H1 (cell line): ENCODE measurements around the gene NOP9. TPM values are rescaled to one million over a fixed set of nuclear protein-coding genes. Genes with fewer than 3 reads are reported as not detected.

ENCODE experiments used
- CTCF ChIA-PET: fragments of 300-600 bp; sonication (Branson Sonifier 250); formaldehyde crosslinking; loops from one replicate; lab custom pipeline; 2021; ENCODE audit not compliant: partially characterized antibody; lab: Charles Lee
- POLR2A ChIA-PET: fragments of 300-600 bp; sonication (Branson Sonifier 250); formaldehyde crosslinking; loops from one replicate; lab custom pipeline; 2021; ENCODE audit warnings: inconsistent platforms; ENCODE audit not compliant: partially characterized antibody; lab: Charles Lee
- DNase-seq, 2 experiments: peaks; one replicate each; pipeline versions ENCODE4 v3.0.0 to v3.0.0-alpha.2; 2010 to 2022; ENCODE audit warnings: low spot score in 2 of 2, low read depth in 1 of 2, mixed read lengths in 1 of 2
- FAIRE-seq: peaks from 2 replicates; lab custom pipeline; 2011; peaks lifted over from hg19 to GRCh38; lab: Jason Lieb, UNC
- H2AFZ ChIP-seq: 2 replicates; pipeline ENCODE4 v1.8.1; 2012; ENCODE audit warnings: low read length, inconsistent platforms
- H2AK5ac ChIP-seq: 2 replicates; pipeline ENCODE4 v1.6.1; 2013; ENCODE audit warnings: low read depth, low read length
- H2BK120ac ChIP-seq: replicated peaks from 2 replicates; pipeline ENCODE3; 2013; ENCODE audit warnings: low read depth, low read length, inconsistent platforms
- H2BK12ac ChIP-seq: 2 replicates; pipeline ENCODE4 v1.6.1; 2013; ENCODE audit warnings: low read depth, low read length
- H2BK15ac ChIP-seq: 2 replicates; pipeline ENCODE4 v1.6.1; 2013; ENCODE audit warnings: low read length
- H2BK20ac ChIP-seq: 2 replicates; pipeline ENCODE4 v1.6.1; 2013; ENCODE audit warnings: low read length
- H2BK5ac ChIP-seq: 2 replicates; pipeline ENCODE4 v1.6.1; 2013; ENCODE audit warnings: low read depth, low read length
- H3K14ac ChIP-seq: 2 replicates; pipeline ENCODE4 v1.6.1; 2013; ENCODE audit warnings: inconsistent platforms; ENCODE audit not compliant: insufficient read length
- H3K18ac ChIP-seq: 2 replicates; pipeline ENCODE4 v1.6.1; 2013; ENCODE audit warnings: low read length; ENCODE audit errors: extremely low read depth
- H3K23ac ChIP-seq: 2 replicates; pipeline ENCODE4 v1.6.1; 2013; ENCODE audit warnings: inconsistent platforms; ENCODE audit not compliant: insufficient read length
- H3K23me2 ChIP-seq: 2 replicates; pipeline ENCODE4 v1.6.1; 2013; ENCODE audit warnings: low read depth, low read length
- H3K27ac ChIP-seq: 2 replicates; pipeline ENCODE4 v1.6.1; 2011; ENCODE audit warnings: low read depth, low read length, inconsistent platforms
- H3K27me3 ChIP-seq, 4 experiments: replicated peaks in 1 of 4; 1 replicate in 1 of 4; 2 replicates in 3 of 4; pipeline versions ENCODE4 v1.6.1 to v1.8.1; 2011 to 2013; ENCODE audit warnings: low read length in 3 of 4, mild to moderate bottlenecking in 3 of 4, inconsistent platforms in 2 of 4, mixed read lengths in 2 of 4, moderate library complexity in 1 of 4; ENCODE audit not compliant: control insufficient read depth in 3 of 4, insufficient read depth in 3 of 4; ENCODE audit errors: extremely low read depth in 1 of 4
- H3K36me3 ChIP-seq, 4 experiments: 2 replicates each; pipeline versions ENCODE4 v1.6.1 to v1.8.1; 2011 to 2013; ENCODE audit warnings: mild to moderate bottlenecking in 4 of 4, low read length in 3 of 4, moderate library complexity in 2 of 4, control low read depth in 1 of 4, inconsistent platforms in 1 of 4; ENCODE audit not compliant: insufficient read depth in 4 of 4, control insufficient read depth in 2 of 4
- H3K4ac ChIP-seq: replicated peaks from 2 replicates; pipeline ENCODE3; 2013; ENCODE audit warnings: low read length, low read depth, mixed read lengths, inconsistent platforms; ENCODE audit not compliant: insufficient read length
- H3K4me1 ChIP-seq, 4 experiments: replicated peaks in 1 of 4; 1 replicate in 1 of 4; 2 replicates in 3 of 4; pipeline versions ENCODE4 v1.6.1 to v1.8.1; 2011 to 2013; ENCODE audit warnings: low read length in 3 of 4, inconsistent platforms in 2 of 4, mixed read lengths in 1 of 4; ENCODE audit not compliant: insufficient read depth in 4 of 4, control insufficient read depth in 3 of 4
- H3K4me2 ChIP-seq, 2 experiments: 2 replicates each; pipeline versions ENCODE4 v1.6.1 to v1.8.1; 2011 to 2013; ENCODE audit warnings: low read depth in 2 of 2, low read length in 2 of 2, control low read depth in 1 of 2, inconsistent platforms in 1 of 2, mild to moderate bottlenecking in 1 of 2; ENCODE audit not compliant: insufficient read depth in 1 of 2
- H3K4me3 ChIP-seq, 4 experiments: fragments of 200-600, 300-600 bp in 1 of 4; sonication (generic), shearing (Covaris generic), sonication (Bioruptor Twin) in 1 of 4; 2 replicates each; pipeline versions ENCODE4 v1.5.1 to v1.8.1; 2011 to 2016; ENCODE audit warnings: low read length in 4 of 4, low read depth in 3 of 4, control low read depth in 2 of 4, inconsistent platforms in 2 of 4, mild to moderate bottlenecking in 2 of 4, mixed read lengths in 1 of 4, moderate library complexity in 1 of 4; ENCODE audit not compliant: insufficient read depth in 2 of 4; ENCODE audit errors: extremely low read depth in 1 of 4
- H3K56ac ChIP-seq: replicated peaks from 2 replicates; pipeline ENCODE3; 2013; ENCODE audit warnings: low read depth, mild to moderate bottlenecking, mixed read lengths, low read length, inconsistent platforms; ENCODE audit not compliant: insufficient read length
- H3K79me1 ChIP-seq: 2 replicates; pipeline ENCODE4 v1.6.1; 2013; ENCODE audit warnings: low read depth, low read length, control low read depth
- H3K79me2 ChIP-seq, 2 experiments: 2 replicates each; pipeline versions ENCODE4 v1.6.1 to v1.8.1; 2012 to 2013; ENCODE audit warnings: low read length in 2 of 2, mild to moderate bottlenecking in 2 of 2, inconsistent platforms in 1 of 2; ENCODE audit not compliant: insufficient read depth in 2 of 2, control insufficient read depth in 1 of 2
- H3K9ac ChIP-seq, 4 experiments: replicated peaks in 1 of 4; 1 replicate in 1 of 4; 2 replicates in 3 of 4; pipeline versions ENCODE4 v1.6.1 to v1.8.1; 2011 to 2013; ENCODE audit warnings: low read depth in 3 of 4, low read length in 3 of 4, control low read depth in 2 of 4, mild to moderate bottlenecking in 2 of 4, moderate library complexity in 2 of 4, inconsistent platforms in 1 of 4; ENCODE audit errors: extremely low read depth in 1 of 4
- H3K9me3 ChIP-seq, 2 experiments: 2 replicates each; pipeline versions ENCODE4 v1.6.1 to v1.8.1; 2012 to 2013; ENCODE audit warnings: mild to moderate bottlenecking in 2 of 2, moderate library complexity in 2 of 2, control low read depth in 1 of 2, inconsistent platforms in 1 of 2, low read depth in 1 of 2, low read length in 1 of 2, mixed read lengths in 1 of 2; ENCODE audit not compliant: insufficient read depth in 2 of 2
- H4K20me1 ChIP-seq, 2 experiments: replicated peaks in 1 of 2; 2 replicates each; pipeline versions ENCODE3 to v1.8.1; 2011 to 2013; ENCODE audit warnings: inconsistent platforms in 2 of 2, low read length in 2 of 2, mild to moderate bottlenecking in 1 of 2; ENCODE audit not compliant: insufficient read depth in 2 of 2, control insufficient read depth in 1 of 2
- H4K5ac ChIP-seq: 2 replicates; pipeline ENCODE4 v1.6.1; 2013; ENCODE audit warnings: low read length, low read depth, mixed read lengths, inconsistent platforms; ENCODE audit not compliant: insufficient read length
- H4K8ac ChIP-seq: 2 replicates; pipeline ENCODE4 v1.8.0; 2013; ENCODE audit warnings: mild to moderate bottlenecking, moderate library complexity, low read length, inconsistent platforms; ENCODE audit not compliant: insufficient read depth; ENCODE audit errors: extremely low read depth
- H4K91ac ChIP-seq: replicated peaks from 2 replicates; pipeline ENCODE3; 2013; ENCODE audit warnings: low read length, mixed read lengths, inconsistent platforms; ENCODE audit not compliant: insufficient read length
- BACH1 ChIP-seq: IDR thresholded peaks from 2 replicates; pipeline ENCODE4 v1.6.1; 2012; ENCODE audit warnings: low read length, improper control_type of control experiment
- CBX5 ChIP-seq: fragments of 300-800, 300-1000 bp; sonication (generic); IDR thresholded peaks from 2 replicates; pipeline ENCODE4 v1.7.1; 2016; ENCODE audit warnings: antibody characterized with exemption, low read length, low read depth
- CHD1 ChIP-seq: IDR thresholded peaks from 2 replicates; pipeline ENCODE4 v1.6.1; 2012; ENCODE audit warnings: low read depth, low read length, improper control_type of control experiment
- CTBP2 ChIP-seq: IDR thresholded peaks from 2 replicates; pipeline ENCODE4 v1.7.0; 2011; ENCODE audit warnings: borderline replicate concordance, mild to moderate bottlenecking, moderate library complexity, mixed read lengths, low read length; ENCODE audit not compliant: insufficient read depth, insufficient read length
- EGR1 ChIP-seq: IDR thresholded peaks from 2 replicates; pipeline ENCODE4 v1.6.1; 2011; ENCODE audit warnings: low read depth, low read length, borderline replicate concordance
- EZH2 ChIP-seq: fragments of 200-600 bp; sonication (generic); IDR thresholded peaks from 2 replicates; pipeline ENCODE4 v1.7.1; 2012; ENCODE audit warnings: low read depth, mild to moderate bottlenecking, moderate library complexity, low read length, inconsistent platforms; ENCODE audit not compliant: severe bottlenecking
- GTF2F1 ChIP-seq: IDR thresholded peaks from 2 replicates; pipeline ENCODE4 v1.6.1; 2012; ENCODE audit warnings: low read depth, low read length, improper control_type of control experiment, borderline replicate concordance
- KDM4A ChIP-seq: IDR thresholded peaks from one replicate; pipeline ENCODE4 v1.7.1; 2012; ENCODE audit warnings: low read depth, mild to moderate bottlenecking, moderate library complexity, low read length, inconsistent platforms; ENCODE audit not compliant: severe bottlenecking
- MAFK ChIP-seq: IDR thresholded peaks from 2 replicates; pipeline ENCODE4 v1.6.1; 2012; ENCODE audit warnings: low read depth, mild to moderate bottlenecking, improper control_type of control experiment, low read length
- NANOG ChIP-seq: IDR thresholded peaks from 2 replicates; pipeline ENCODE4 v1.6.1; 2011; ENCODE audit warnings: low read length, low read depth, mild to moderate bottlenecking, inconsistent platforms; ENCODE audit not compliant: insufficient read depth, poor library complexity, severe bottlenecking
- POU5F1 ChIP-seq: IDR thresholded peaks from 2 replicates; pipeline ENCODE4 v1.6.1; 2011; ENCODE audit warnings: low read depth, mild to moderate bottlenecking, low read length, moderate library complexity
- RFX5 ChIP-seq: IDR thresholded peaks from 2 replicates; pipeline ENCODE4 v1.6.1; 2011; ENCODE audit warnings: low read depth, low read length, improper control_type of control experiment, borderline replicate concordance
- SIX5 ChIP-seq: IDR thresholded peaks from 2 replicates; pipeline ENCODE4 v1.6.1; 2011; ENCODE audit warnings: mild to moderate bottlenecking, low read depth, low read length
- SP4 ChIP-seq: IDR thresholded peaks from 2 replicates; pipeline ENCODE4 v1.6.1; 2012; ENCODE audit warnings: low read length, inconsistent platforms
- TBP ChIP-seq: IDR thresholded peaks from 2 replicates; pipeline ENCODE4 v1.6.1; 2011; ENCODE audit warnings: low read depth, low read length, improper control_type of control experiment
- WGBS, 2 experiments: shearing (Covaris generic) in 1 of 2; methylation state at CpG; one replicate each; pipeline versions ENCODE4 v1.1.6 to v1.1.7; 2013 to 2015; ENCODE audit warnings: low lambda C conversion rate in 2 of 2, mixed read lengths in 2 of 2, inconsistent platforms in 1 of 2, low coverage in 1 of 2, missing lambda C conversion rate in 1 of 2; ENCODE audit not compliant: insufficient replicate concordance in 2 of 2, insufficient coverage in 1 of 2, insufficient read length in 1 of 2; ENCODE audit errors: extremely low coverage in 1 of 2, missing lambda C conversion rate in 1 of 2; 5-methylcytosine and 5-hydroxymethylcytosine counted together
- polyA plus RNA-seq, 7 experiments: library from polyadenylated mRNA; depleted of rRNA in 3 of 7; stranded (reverse) in 5 of 7; unstranded in 2 of 7; fragments of >200 nt in 5 of 7; fragments of 200-250 nt in 2 of 7; gene quantifications; 1 replicate in 5 of 7; 2 replicates in 1 of 7; 4 replicates in 1 of 7; pipeline versions ENCODE4 v1.2.1 to v1.2.3, GENCODE V29; 2011 to 2013; ENCODE audit warnings: missing spikeins in 2 of 7, mixed read lengths in 2 of 7
- total RNA-seq: library from RNA; stranded (reverse); fragmentation: NEBNext Ultra II Directional; extraction: Animal tissue kit (Norgen Biotek cat#: 25700); gene quantifications from 2 replicates; pipeline ENCODE4 v1.2.1, GENCODE V29; 2021

Gene NOP9
- total and polyA plus RNA-seq, 2 of the 8 experiments (the other 6 are each of a cell fraction or from before 2014, with no cell fraction given): 17.8 to 34.8 TPM

DNA sequence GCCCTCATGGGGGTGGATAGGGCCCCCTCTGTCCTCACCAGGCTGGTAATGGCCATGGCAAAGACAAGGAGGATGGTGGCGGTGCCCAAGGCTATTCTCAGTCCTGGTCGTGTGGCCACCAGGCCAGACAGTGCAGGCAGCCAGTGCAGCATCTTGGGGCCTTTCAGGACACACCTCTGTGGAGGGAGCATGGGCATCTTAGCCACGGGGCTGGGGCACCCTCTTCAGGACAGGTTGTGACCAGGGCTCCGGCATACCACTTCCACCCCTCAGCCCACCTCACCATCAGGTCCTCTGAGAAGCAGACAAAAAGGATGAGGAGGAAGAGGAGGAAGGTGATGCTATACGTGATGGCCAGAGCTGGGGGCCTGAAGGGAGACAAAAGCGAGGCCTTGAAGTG lies 24.4 kb downstream of the NOP9 start:
- Histone ChIP-seq H2AK5ac (no peak overlapping the region), H3K23ac (no peak overlapping the region), H3K23me2 (no peaks in the 10 kb centered on the region; the same call in 1 of the 2 replicates), H3K4me3 (no peak overlapping the region), H2BK15ac (no peak overlapping the region), H4K5ac (no peak overlapping the region), H3K27ac (no peak overlapping the region), H4K20me1 (no peaks in the 10 kb centered on the region), H3K56ac (no peak overlapping the region), H3K4ac (no peak overlapping the region), H3K79me1 (no peaks in the 10 kb centered on the region), H2BK120ac (no peak overlapping the region), H2BK20ac (no peak overlapping the region), H3K4me2 (no peak overlapping the region), H3K36me3 (no peaks in the 10 kb centered on the region), H3K4me1 (no peaks in the 10 kb centered on the region), H2AFZ (no peak overlapping the region), H3K18ac (no peak overlapping the region), H3K9ac (no peak overlapping the region), H2BK5ac (no peak overlapping the region), H2BK12ac (0 out of 2 replicates have a peak overlapping the region, but pooled peaks have one; percentile 27), H3K27me3 (peaks cover 0 to 29% (median 13%) of the 10 kb centered on the region in 4 experiments; a peak in 6 of 7 replicates), H3K14ac (no peak overlapping the region), H4K8ac (no peak overlapping the region), H3K79me2 (no peaks in the 10 kb centered on the region), H4K91ac (no peak overlapping the region), H3K9me3 (no peaks in the 10 kb centered on the region)
- POLR2A ChIA-PET: interaction anchor here (0.6 kb wide), 1 partner anchor 85 kb away, joined by 3 read pairs; no protein-coding TSS in a partner anchor
- 79% methylated on average over 6 of the region's 6 CpGs; no CpG with 5 or more reads in 1 of the 2 experiments for WGBS, 2 experiments
- CTCF ChIA-PET: interaction anchor here (0.6 to 27.8 kb wide), 6 partner anchors 8 to 103 kb away, joined by 3 to 664 read pairs (median 16); partner anchors contain the start of genes CBLN3, CIDEB, KHNYN and TINF2
- no peak for FAIRE-seq
- DNase-seq: no peak
- TF ChIP-seq NANOG (no peak), GTF2F1 (no peak), CTBP2 (no peak), BACH1 (no peak), SIX5 (no peak), RFX5 (no peak), CBX5 (no peak), EZH2 (no peak), CHD1 (no peak), MAFK (no peak), KDM4A (no peak), TBP (no peak), POU5F1 (no peak), SP4 (no peak), EGR1 (no peak)
